Nephron (organoid): Measurements from ENCODE around the gene GTF3C5.
"Not testable (repeated sequence)": the region's sequence is repeated elsewhere in the genome, so short reads cannot be mapped to it uniquely, and the experiment has no call there.

Experiments used
- H3K27ac Mint-ChIP-seq, 3 experiments: 2 replicates each; pipeline ENCODE4 v1.8.0; 2020; ENCODE audit warnings: mixed read lengths in 3 of 3, mild to moderate bottlenecking in 2 of 3, moderate library complexity in 1 of 3
- H3K27me3 Mint-ChIP-seq: 2 replicates; pipeline ENCODE4 v1.8.0; 2021; ENCODE audit warnings: low read depth, mild to moderate bottlenecking, moderate library complexity, mixed read lengths
- H3K36me3 Mint-ChIP-seq: 2 replicates; pipeline ENCODE4 v1.8.0; 2020; ENCODE audit warnings: low read depth, mixed read lengths
- H3K4me1 Mint-ChIP-seq: 2 replicates; pipeline ENCODE4 v1.8.0; 2020; ENCODE audit warnings: mixed read lengths
- H3K4me3 Mint-ChIP-seq, 3 experiments: 2 replicates each; pipeline ENCODE4 v1.8.0; 2020; ENCODE audit warnings: mild to moderate bottlenecking in 3 of 3, mixed read lengths in 3 of 3, moderate library complexity in 2 of 3
- H3K9me3 Mint-ChIP-seq: 2 replicates; pipeline ENCODE4 v1.8.0; 2020; ENCODE audit warnings: mixed read lengths
- CTCF ChIP-seq, 3 experiments: fragments of 200-600 bp; sonication (generic); IDR thresholded peaks; one replicate each; pipeline ENCODE4 v1.5.0; 2021; ENCODE audit warnings: antibody characterized with exemption in 3 of 3; ENCODE audit not compliant: unreplicated experiment in 3 of 3

The GTF3C5 gene

GRCh38 chr9:132989414-132989996 is 41.3 kb upstream of the GTF3C5 start:
- no peak for TF ChIP-seq CTCF (IDR thresholded peaks at IDR 0.05; ENCODE audit: unreplicated experiment in 3 of 3)
- H3K9me3 Mint-ChIP-seq, result no peaks in the 10 kb centered on the region
- H3K4me1 Mint-ChIP-seq, result peaks cover 8% of the 10 kb centered on the region
- H3K27me3 Mint-ChIP-seq, result peaks cover 48% of the 10 kb centered on the region
- H3K27ac Mint-ChIP-seq, result no peak overlapping the region
- no peak overlapping the region for H3K4me3 Mint-ChIP-seq
- H3K36me3 Mint-ChIP-seq, result no peaks in the 10 kb centered on the region

- H3K27ac Mint-ChIP-seq, H3K36me3 Mint-ChIP-seq, H3K4me3 Mint-ChIP-seq, H3K9me3 Mint-ChIP-seq: not testable (repeated sequence)
- H3K4me1 Mint-ChIP-seq, result peaks cover 11% of the 10 kb centered on the region
- peaks cover 51% of the 10 kb centered on the region for H3K27me3 Mint-ChIP-seq
Observed at GRCh38 chr9:132989998-132990557, 40.7 kb upstream of the GTF3C5 start.

GRCh38 chr9:132990781-132991180 is 40.0 kb upstream of the GTF3C5 start:
- no peak for TF ChIP-seq CTCF (IDR thresholded peaks at IDR 0.05; ENCODE audit: unreplicated experiment in 3 of 3)

GRCh38 chr9:132991351-132992300 is 39.2 kb upstream of the GTF3C5 start:
- Mint-ChIP-seq H3K4me3 (no peak overlapping the region), H3K27ac (no peak overlapping the region), H3K36me3 (no peaks in the 10 kb centered on the region), H3K27me3 (peaks cover 43% of the 10 kb centered on the region), H3K4me1 (peaks cover 11% of the 10 kb centered on the region), H3K9me3 (no peaks in the 10 kb centered on the region)
- TF ChIP-seq CTCF (IDR thresholded peaks at IDR 0.05; ENCODE audit: unreplicated experiment in 3 of 3), result no peak

More at GRCh38 chr9:132990781-132991180, 40.0 kb upstream of the GTF3C5 start:
- Mint-ChIP-seq H3K4me3 (no peak overlapping the region), H3K36me3 (no peaks in the 10 kb centered on the region), H3K27ac (no peak overlapping the region), H3K27me3 (peaks cover 51% of the 10 kb centered on the region), H3K9me3 (no peaks in the 10 kb centered on the region), H3K4me1 (peaks cover 11% of the 10 kb centered on the region)

GRCh38 chr9:132993511-132993939 is 37.3 kb upstream of the GTF3C5 start:
- no peaks in the 10 kb centered on the region for H3K9me3 Mint-ChIP-seq
- peaks cover 11% of the 10 kb centered on the region for H3K4me1 Mint-ChIP-seq
- no peak for TF ChIP-seq CTCF (IDR thresholded peaks at IDR 0.05; ENCODE audit: unreplicated experiment in 3 of 3)
- H3K27me3 Mint-ChIP-seq, result peaks cover 29% of the 10 kb centered on the region
- no peaks in the 10 kb centered on the region for H3K36me3 Mint-ChIP-seq
- H3K27ac Mint-ChIP-seq, result no peak overlapping the region
- no peak overlapping the region for H3K4me3 Mint-ChIP-seq

GRCh38 chr9:132994410-132995120 is 36.2 kb upstream of the GTF3C5 start:
- Mint-ChIP-seq H3K4me3 (no peak overlapping the region), H3K27ac (no peak overlapping the region), H3K4me1 (peaks cover 11% of the 10 kb centered on the region), H3K9me3 (no peaks in the 10 kb centered on the region), H3K27me3 (peaks cover 33% of the 10 kb centered on the region), H3K36me3 (no peaks in the 10 kb centered on the region)
- TF ChIP-seq CTCF (IDR thresholded peaks at IDR 0.05; ENCODE audit: unreplicated experiment in 3 of 3), result no peak
